Measurements from ENCODE around the gene TLK2. TPM values are rescaled to one million over a fixed set of nuclear protein-coding genes. Genes with fewer than 3 reads are reported as not detected.
"Not testable (repeated sequence)": the region's sequence is repeated elsewhere in the genome, so short reads cannot be mapped to it uniquely, and the experiment has no call there.

Gene TLK2
- total and polyA plus RNA-seq, 5 donors from 2014 or later, result 6.9 to 89.5 (median 10.6) TPM

GRCh38 chr17:62543278-62543775 is 64.7 kb downstream of the TLK2 start:
- H3K27ac Mint-ChIP-seq, result peak overlapping the region in 1 of 3 donors; percentile 60

DNA sequence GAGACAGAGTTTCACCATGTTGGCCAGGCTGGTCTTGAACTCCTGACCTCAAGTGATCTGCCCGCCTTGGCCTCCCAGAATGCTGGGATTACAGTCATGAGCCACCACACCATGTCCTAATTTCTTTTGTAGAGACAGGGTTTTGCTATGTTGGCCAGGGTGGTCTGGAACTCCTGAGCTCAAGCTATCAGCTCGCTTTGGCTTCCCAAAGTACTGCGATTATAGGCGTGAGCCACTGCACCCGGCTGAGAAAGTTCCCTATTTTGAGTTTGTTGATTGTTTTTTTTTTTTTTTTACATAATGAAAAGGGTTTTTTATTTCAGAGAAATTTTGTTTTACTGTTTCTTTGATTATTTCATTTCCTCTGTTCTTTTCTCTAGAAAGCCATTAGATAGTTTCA is 67.4 kb downstream of the TLK2 start:
- H3K9me3 Mint-ChIP-seq; H3K4me1 ChIP-seq (ENCODE audit: control insufficient read depth, insufficient read depth, low read length, poor library complexity, severe bottlenecking); ATAC-seq (ENCODE audit: low read depth in 2 of 2); DNase-seq; H3K27ac ChIP-seq (ENCODE audit: insufficient read depth, low read length, poor library complexity, severe bottlenecking); H3K4me3 ChIP-seq (ENCODE audit: low read depth, low read length); H3K27me3 ChIP-seq (ENCODE audit: control insufficient read depth, insufficient read depth, low read length); H3K27me3 Mint-ChIP-seq; H3K9me3 ChIP-seq (ENCODE audit: control insufficient read depth in 2 of 2, low read length in 2 of 2); H3K4me3 Mint-ChIP-seq; H3K27ac Mint-ChIP-seq: not testable (repeated sequence)
- peaks cover 23% of the 10 kb centered on the region for H3K36me3 Mint-ChIP-seq
- peaks cover 14% of the 10 kb centered on the region for H3K36me3 ChIP-seq (ENCODE audit: control insufficient read depth, insufficient read depth, low read length)
- H3K4me1 Mint-ChIP-seq, result peaks cover 8 to 33% (median 19%) of the 10 kb centered on the region in 4 donors

More at GRCh38 chr17:62543278-62543775, 64.7 kb downstream of the TLK2 start:
- H3K4me1 ChIP-seq (ENCODE audit: control insufficient read depth, insufficient read depth, low read length, poor library complexity, severe bottlenecking); H3K27ac ChIP-seq (ENCODE audit: insufficient read depth, low read length, poor library complexity, severe bottlenecking); H3K4me3 ChIP-seq (ENCODE audit: low read depth, low read length); H3K27me3 ChIP-seq (ENCODE audit: control insufficient read depth, insufficient read depth, low read length); DNase-seq; H3K27me3 Mint-ChIP-seq; H3K9me3 ChIP-seq (ENCODE audit: control insufficient read depth in 2 of 2, low read length in 2 of 2); ATAC-seq (ENCODE audit: low read depth in 2 of 2); H3K9me3 Mint-ChIP-seq; H3K4me3 Mint-ChIP-seq: not testable (repeated sequence)
- H3K4me1 Mint-ChIP-seq, result peaks cover 12 to 40% (median 25%) of the 10 kb centered on the region in 4 donors
- peaks cover 39% of the 10 kb centered on the region for H3K36me3 Mint-ChIP-seq
- peaks cover 22% of the 10 kb centered on the region for H3K36me3 ChIP-seq (ENCODE audit: control insufficient read depth, insufficient read depth, low read length)

DNA sequence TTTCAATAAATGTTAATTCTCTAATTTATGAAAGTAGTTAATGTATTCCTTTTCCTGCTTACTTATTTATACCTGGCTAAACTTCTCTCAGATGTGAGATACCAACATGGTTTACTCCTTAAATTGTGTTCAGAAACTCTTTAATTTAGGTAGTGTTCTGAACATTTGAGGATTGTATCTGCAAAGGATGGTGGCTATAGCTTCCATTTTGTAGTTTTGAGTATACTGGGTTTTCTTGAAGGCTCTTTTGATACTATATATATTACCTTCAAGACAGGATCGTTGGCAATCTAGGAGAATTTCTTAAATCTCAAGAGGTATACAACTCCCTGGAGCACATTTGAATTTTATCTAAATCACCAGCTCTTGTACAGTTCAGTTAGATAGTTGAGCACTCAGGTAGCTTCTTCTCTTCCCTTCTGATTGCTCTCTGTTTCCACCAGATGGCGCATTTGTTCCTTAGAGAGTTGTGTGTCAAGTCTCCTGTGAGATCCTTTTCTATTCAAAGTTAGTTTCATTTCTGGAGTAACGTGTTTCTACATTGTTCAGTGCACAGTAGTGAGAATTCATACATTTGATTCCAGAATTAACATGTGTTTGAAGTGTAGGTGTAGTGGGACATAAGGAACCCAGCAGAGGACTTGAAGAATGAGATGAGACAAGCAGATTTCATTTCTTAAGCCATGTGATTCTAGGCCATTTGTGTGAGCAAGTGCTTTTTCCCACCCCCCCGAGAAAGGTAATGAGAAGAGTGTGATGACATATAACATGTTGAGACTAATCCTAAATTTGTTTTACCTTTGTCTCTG is 74.4 kb downstream of the TLK2 start:
- not testable (repeated sequence) for H3K27ac ChIP-seq (ENCODE audit: insufficient read depth, low read length, poor library complexity, severe bottlenecking); H3K27me3 ChIP-seq (ENCODE audit: control insufficient read depth, insufficient read depth, low read length); H3K36me3 ChIP-seq (ENCODE audit: control insufficient read depth, insufficient read depth, low read length); H3K9me3 Mint-ChIP-seq; H3K4me1 ChIP-seq (ENCODE audit: control insufficient read depth, insufficient read depth, low read length, poor library complexity, severe bottlenecking); H3K9me3 ChIP-seq (ENCODE audit: control insufficient read depth in 2 of 2, low read length in 2 of 2); H3K27me3 Mint-ChIP-seq
- H3K36me3 Mint-ChIP-seq, result peaks cover 11% of the 10 kb centered on the region
- peak overlapping the region in 3 of 4 donors; percentile 0 to 71 (median 69) for H3K4me3 Mint-ChIP-seq
- ATAC-seq (ENCODE audit: low read depth in 2 of 2) (peak; percentile 85 to 86), DNase-seq (peak; percentile 12 to 59 (median 52))
- peak overlapping the region in 2 of 3 donors; percentile 60 to 88 for H3K27ac Mint-ChIP-seq
- peaks cover 6 to 19% (median 12%) of the 10 kb centered on the region in 4 donors for H3K4me1 Mint-ChIP-seq
- H3K4me3 ChIP-seq (ENCODE audit: low read depth, low read length), result peak overlapping the region; percentile 56

DNA sequence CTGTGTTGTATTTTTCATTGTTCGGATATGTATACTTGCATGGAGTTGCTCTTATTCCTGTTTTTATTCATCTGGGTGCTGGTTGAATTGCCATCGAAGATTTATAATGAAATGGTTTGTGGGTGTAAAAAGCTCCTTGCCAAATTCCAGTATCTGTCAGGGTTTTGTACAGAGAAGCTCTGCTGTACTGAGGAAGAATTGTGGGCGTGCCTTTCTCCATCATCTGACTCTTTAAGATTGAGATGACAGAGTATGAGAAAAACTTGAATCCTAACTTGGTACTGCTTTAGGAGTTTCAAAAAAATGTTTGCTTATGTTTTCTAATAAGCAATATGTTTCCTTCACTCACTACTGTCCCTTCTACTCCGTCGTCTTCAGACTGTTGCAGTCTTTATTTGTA is 78.9 kb downstream of the TLK2 start:
- ATAC-seq (ENCODE audit: low read depth in 2 of 2); H3K27me3 Mint-ChIP-seq; H3K27ac Mint-ChIP-seq; H3K9me3 Mint-ChIP-seq; H3K4me3 ChIP-seq (ENCODE audit: low read depth, low read length); H3K4me3 Mint-ChIP-seq; H3K27ac ChIP-seq (ENCODE audit: insufficient read depth, low read length, poor library complexity, severe bottlenecking); H3K4me1 ChIP-seq (ENCODE audit: control insufficient read depth, insufficient read depth, low read length, poor library complexity, severe bottlenecking); DNase-seq; H3K9me3 ChIP-seq (ENCODE audit: control insufficient read depth in 2 of 2, low read length in 2 of 2); H3K27me3 ChIP-seq (ENCODE audit: control insufficient read depth, insufficient read depth, low read length): not testable (repeated sequence)
- H3K36me3 Mint-ChIP-seq, result peaks cover 20% of the 10 kb centered on the region
- H3K36me3 ChIP-seq (ENCODE audit: control insufficient read depth, insufficient read depth, low read length), result peaks cover 28% of the 10 kb centered on the region
- H3K4me1 Mint-ChIP-seq, result peaks cover 6 to 17% (median 14%) of the 10 kb centered on the region in 4 donors

GRCh38 chr17:62558941-62559340 is 80.3 kb downstream of the TLK2 start:
- H3K9me3 ChIP-seq (ENCODE audit: control insufficient read depth in 2 of 2, low read length in 2 of 2); H3K4me1 ChIP-seq (ENCODE audit: control insufficient read depth, insufficient read depth, low read length, poor library complexity, severe bottlenecking); H3K4me3 Mint-ChIP-seq; H3K27ac ChIP-seq (ENCODE audit: insufficient read depth, low read length, poor library complexity, severe bottlenecking); H3K27me3 Mint-ChIP-seq; H3K27ac Mint-ChIP-seq; H3K4me3 ChIP-seq (ENCODE audit: low read depth, low read length); H3K9me3 Mint-ChIP-seq; DNase-seq; ATAC-seq (ENCODE audit: low read depth in 2 of 2); H3K27me3 ChIP-seq (ENCODE audit: control insufficient read depth, insufficient read depth, low read length): not testable (repeated sequence)
- H3K36me3 Mint-ChIP-seq, result peaks cover 17% of the 10 kb centered on the region
- peaks cover 38% of the 10 kb centered on the region for H3K36me3 ChIP-seq (ENCODE audit: control insufficient read depth, insufficient read depth, low read length)
- H3K4me1 Mint-ChIP-seq, result peaks cover 4 to 16% (median 9%) of the 10 kb centered on the region in 4 donors

DNA sequence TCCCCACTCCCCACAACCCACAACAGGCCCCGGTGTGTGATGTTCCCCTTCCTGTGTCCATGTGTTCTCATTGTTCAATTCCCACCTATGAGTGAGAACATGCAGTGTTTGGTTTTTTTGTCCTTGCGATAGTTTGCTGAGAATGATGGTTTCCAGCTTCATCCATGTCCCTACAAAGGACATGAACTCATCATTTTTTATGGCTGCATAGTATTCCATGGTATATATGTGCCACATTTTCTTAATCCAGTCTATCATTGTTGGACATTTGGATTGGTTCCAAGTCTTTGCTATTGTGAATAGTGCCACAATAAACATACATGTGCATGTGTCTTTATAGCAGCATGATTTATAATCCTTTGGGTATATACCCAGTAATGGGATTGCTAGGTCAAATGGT is 82.3 kb downstream of the TLK2 start:
- not testable (repeated sequence) for DNase-seq; H3K27me3 Mint-ChIP-seq; H3K4me1 ChIP-seq (ENCODE audit: control insufficient read depth, insufficient read depth, low read length, poor library complexity, severe bottlenecking); ATAC-seq (ENCODE audit: low read depth in 2 of 2); H3K27ac ChIP-seq (ENCODE audit: insufficient read depth, low read length, poor library complexity, severe bottlenecking); H3K4me3 Mint-ChIP-seq; H3K9me3 ChIP-seq (ENCODE audit: control insufficient read depth in 2 of 2, low read length in 2 of 2); H3K27me3 ChIP-seq (ENCODE audit: control insufficient read depth, insufficient read depth, low read length); H3K4me3 ChIP-seq (ENCODE audit: low read depth, low read length); H3K27ac Mint-ChIP-seq; H3K9me3 Mint-ChIP-seq
- peaks cover 27% of the 10 kb centered on the region for H3K36me3 Mint-ChIP-seq
- peaks cover 48% of the 10 kb centered on the region for H3K36me3 ChIP-seq (ENCODE audit: control insufficient read depth, insufficient read depth, low read length)
- peaks cover 11 to 20% (median 17%) of the 10 kb centered on the region in 4 donors for H3K4me1 Mint-ChIP-seq

- Histone ChIP-seq H3K27me3 (ENCODE audit: control insufficient read depth, insufficient read depth, low read length) (no peaks in the 10 kb centered on the region), H3K4me1 (ENCODE audit: control insufficient read depth, insufficient read depth, low read length, poor library complexity, severe bottlenecking) (no peaks in the 10 kb centered on the region), H3K36me3 (ENCODE audit: control insufficient read depth, insufficient read depth, low read length) (peaks cover 56% of the 10 kb centered on the region), H3K9me3 (ENCODE audit: control insufficient read depth in 2 of 2, low read length in 2 of 2) (no peaks in the 10 kb centered on the region), H3K27ac (ENCODE audit: insufficient read depth, low read length, poor library complexity, severe bottlenecking) (no peak overlapping the region), H3K4me3 (ENCODE audit: low read depth, low read length) (no peak overlapping the region)
- Mint-ChIP-seq H3K27ac (peak overlapping the region in 1 of 3 donors; percentile 17), H3K36me3 (peaks cover 31% of the 10 kb centered on the region), H3K4me1 (peaks cover 12 to 21% (median 16%) of the 10 kb centered on the region in 4 donors), H3K9me3 (no peaks in the 10 kb centered on the region), H3K4me3 (no peak overlapping the region), H3K27me3 (no peaks in the 10 kb centered on the region)
- DNase-seq, result no peak
- ATAC-seq (ENCODE audit: low read depth in 2 of 2), result no peak
Measured at GRCh38 chr17:62562656-62563055, 84.0 kb downstream of the TLK2 start.

DNA sequence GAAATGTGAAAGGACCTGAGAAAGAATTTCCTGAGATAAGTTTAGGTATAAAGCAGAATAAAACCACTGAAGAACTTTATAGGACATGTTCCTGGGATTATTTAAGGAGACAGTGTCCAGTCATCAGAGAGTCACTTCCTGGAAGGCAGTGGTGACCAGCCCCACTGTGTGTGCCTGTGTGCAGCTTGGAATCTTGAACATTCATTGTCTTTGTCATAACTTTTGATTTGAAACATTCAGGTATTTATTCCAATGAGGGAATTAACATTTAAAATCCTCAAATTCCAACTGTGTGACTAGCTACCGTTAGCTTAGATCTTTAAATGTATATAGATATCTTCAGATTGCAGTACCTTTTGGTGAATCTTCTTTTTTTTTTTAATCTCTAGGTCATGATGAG is 87.2 kb downstream of the TLK2 start:
- Mint-ChIP-seq H3K36me3 (peaks cover 36% of the 10 kb centered on the region), H3K9me3 (no peaks in the 10 kb centered on the region), H3K27me3 (no peaks in the 10 kb centered on the region), H3K4me3 (no peak overlapping the region), H3K27ac (peak overlapping the region in 1 of 3 donors; percentile 31), H3K4me1 (peaks cover 13 to 26% (median 20%) of the 10 kb centered on the region in 4 donors)
- Histone ChIP-seq H3K9me3 (ENCODE audit: control insufficient read depth in 2 of 2, low read length in 2 of 2) (no peaks in the 10 kb centered on the region), H3K4me1 (ENCODE audit: control insufficient read depth, insufficient read depth, low read length, poor library complexity, severe bottlenecking) (no peaks in the 10 kb centered on the region), H3K27ac (ENCODE audit: insufficient read depth, low read length, poor library complexity, severe bottlenecking) (no peak overlapping the region), H3K4me3 (ENCODE audit: low read depth, low read length) (no peak overlapping the region), H3K36me3 (ENCODE audit: control insufficient read depth, insufficient read depth, low read length) (peaks cover 53% of the 10 kb centered on the region), H3K27me3 (ENCODE audit: control insufficient read depth, insufficient read depth, low read length) (no peaks in the 10 kb centered on the region)
- no peak for DNase-seq
- no peak for ATAC-seq (ENCODE audit: low read depth in 2 of 2)

Data from CD4-positive, CD25-positive, alpha-beta regulatory T cell (primary cell).